ENCODE data around the gene STX18. TPM values are rescaled to one million over a fixed set of nuclear protein-coding genes. Genes with fewer than 3 reads are reported as not detected.

STX18 gene
- total and polyA plus RNA-seq, 2 experiments from 2014 or later, result 15.9 to 18.1 TPM

DNA sequence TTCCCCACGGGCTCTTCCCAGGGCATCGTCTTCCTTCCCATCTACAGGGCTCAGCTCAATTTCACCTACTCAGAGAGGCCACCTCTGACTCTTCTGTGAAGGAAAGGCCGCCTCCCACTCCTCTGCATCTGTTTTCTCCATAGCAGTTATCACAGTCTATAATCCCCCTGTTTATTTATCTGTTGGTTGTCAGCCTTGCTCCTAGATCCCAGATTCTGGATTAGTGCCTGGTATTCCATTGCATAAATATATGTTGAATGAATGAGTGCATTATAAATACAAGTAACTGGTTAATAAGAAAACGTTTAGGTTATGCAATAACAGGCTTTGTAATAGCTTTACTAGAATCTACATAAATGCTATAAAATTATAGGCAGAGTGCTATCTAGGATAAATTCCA is 102.1 kb downstream of the STX18 start (continued):
- TF ChIP-seq, protein P1, sequence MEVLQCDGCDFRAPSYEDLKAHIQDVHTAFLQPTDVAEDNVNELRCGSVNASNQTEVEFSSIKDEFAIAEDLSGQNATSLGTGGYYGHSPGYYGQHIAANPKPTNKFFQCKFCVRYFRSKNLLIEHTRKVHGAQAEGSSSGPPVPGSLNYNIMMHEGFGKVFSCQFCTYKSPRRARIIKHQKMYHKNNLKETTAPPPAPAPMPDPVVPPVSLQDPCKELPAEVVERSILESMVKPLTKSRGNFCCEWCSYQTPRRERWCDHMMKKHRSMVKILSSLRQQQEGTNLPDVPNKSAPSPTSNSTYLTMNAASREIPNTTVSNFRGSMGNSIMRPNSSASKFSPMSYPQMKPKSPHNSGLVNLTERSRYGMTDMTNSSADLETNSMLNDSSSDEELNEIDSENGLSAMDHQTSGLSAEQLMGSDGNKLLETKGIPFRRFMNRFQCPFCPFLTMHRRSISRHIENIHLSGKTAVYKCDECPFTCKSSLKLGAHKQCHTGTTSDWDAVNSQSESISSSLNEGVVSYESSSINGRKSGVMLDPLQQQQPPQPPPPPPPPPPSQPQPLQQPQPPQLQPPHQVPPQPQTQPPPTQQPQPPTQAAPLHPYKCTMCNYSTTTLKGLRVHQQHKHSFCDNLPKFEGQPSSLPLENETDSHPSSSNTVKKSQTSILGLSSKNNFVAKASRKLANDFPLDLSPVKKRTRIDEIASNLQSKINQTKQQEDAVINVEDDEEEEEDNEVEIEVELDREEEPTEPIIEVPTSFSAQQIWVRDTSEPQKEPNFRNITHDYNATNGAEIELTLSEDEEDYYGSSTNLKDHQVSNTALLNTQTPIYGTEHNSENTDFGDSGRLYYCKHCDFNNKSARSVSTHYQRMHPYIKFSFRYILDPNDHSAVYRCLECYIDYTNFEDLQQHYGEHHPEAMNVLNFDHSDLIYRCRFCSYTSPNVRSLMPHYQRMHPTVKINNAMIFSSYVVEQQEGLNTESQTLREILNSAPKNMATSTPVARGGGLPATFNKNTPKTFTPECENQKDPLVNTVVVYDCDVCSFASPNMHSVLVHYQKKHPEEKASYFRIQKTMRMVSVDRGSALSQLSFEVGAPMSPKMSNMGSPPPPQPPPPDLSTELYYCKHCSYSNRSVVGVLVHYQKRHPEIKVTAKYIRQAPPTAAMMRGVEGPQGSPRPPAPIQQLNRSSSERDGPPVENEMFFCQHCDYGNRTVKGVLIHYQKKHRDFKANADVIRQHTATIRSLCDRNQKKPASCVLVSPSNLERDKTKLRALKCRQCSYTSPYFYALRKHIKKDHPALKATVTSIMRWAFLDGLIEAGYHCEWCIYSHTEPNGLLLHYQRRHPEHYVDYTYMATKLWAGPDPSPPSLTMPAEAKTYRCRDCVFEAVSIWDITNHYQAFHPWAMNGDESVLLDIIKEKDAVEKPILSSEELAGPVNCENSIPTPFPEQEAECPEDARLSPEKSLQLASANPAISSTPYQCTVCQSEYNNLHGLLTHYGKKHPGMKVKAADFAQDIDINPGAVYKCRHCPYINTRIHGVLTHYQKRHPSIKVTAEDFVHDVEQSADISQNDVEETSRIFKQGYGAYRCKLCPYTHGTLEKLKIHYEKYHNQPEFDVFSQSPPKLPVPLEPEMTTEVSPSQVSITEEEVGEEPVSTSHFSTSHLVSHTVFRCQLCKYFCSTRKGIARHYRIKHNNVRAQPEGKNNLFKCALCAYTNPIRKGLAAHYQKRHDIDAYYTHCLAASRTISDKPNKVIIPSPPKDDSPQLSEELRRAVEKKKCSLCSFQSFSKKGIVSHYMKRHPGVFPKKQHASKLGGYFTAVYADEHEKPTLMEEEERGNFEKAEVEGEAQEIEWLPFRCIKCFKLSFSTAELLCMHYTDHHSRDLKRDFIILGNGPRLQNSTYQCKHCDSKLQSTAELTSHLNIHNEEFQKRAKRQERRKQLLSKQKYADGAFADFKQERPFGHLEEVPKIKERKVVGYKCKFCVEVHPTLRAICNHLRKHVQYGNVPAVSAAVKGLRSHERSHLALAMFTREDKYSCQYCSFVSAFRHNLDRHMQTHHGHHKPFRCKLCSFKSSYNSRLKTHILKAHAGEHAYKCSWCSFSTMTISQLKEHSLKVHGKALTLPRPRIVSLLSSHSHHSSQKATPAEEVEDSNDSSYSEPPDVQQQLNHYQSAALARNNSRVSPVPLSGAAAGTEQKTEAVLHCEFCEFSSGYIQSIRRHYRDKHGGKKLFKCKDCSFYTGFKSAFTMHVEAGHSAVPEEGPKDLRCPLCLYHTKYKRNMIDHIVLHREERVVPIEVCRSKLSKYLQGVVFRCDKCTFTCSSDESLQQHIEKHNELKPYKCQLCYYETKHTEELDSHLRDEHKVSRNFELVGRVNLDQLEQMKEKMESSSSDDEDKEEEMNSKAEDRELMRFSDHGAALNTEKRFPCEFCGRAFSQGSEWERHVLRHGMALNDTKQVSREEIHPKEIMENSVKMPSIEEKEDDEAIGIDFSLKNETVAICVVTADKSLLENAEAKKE (CRISPR knock-in tag; IDR thresholded peaks at IDR 0.05), result no peak
- TF ChIP-seq EZH2phosphoT487 (IDR thresholded peaks at IDR 0.05; ENCODE audit: unreplicated experiment) (no peak), ZNF114 (CRISPR knock-in tag; IDR thresholded peaks at IDR 0.05) (no peak), NANOG (IDR thresholded peaks at IDR 0.05; ENCODE audit: borderline replicate concordance) (no peak)

DNA sequence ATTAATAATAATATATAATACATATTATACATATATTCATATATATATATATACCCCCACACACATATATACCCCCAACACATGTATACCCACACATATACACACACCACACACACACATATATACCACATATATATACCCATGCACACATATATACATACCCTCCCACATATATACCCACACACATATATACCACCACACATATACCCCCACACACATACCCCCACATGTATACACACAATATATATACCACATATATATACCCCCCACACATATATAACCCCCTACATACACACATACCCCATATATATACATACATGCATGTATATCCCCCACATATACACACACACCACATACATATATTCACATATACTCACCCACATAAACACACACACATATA is 103.0 kb downstream of the STX18 start:
- Mint-ChIP-seq H3K27me3 (ENCODE audit: insufficient read depth, low read depth, poor library complexity) (peaks cover 3% of the 10 kb centered on the region), H3K36me3 (ENCODE audit: low read depth) (0 out of 3 replicates have a peak, but pooled peaks cover 3% of the 10 kb centered on the region), H3K27ac (no peak overlapping the region), H3K4me3 (no peak overlapping the region), H3K9me3 (no peaks in the 10 kb centered on the region), H3K4me1 (peaks cover 8% of the 10 kb centered on the region; the same call in 2 of the 3 replicates)
- H2AFZ ChIP-seq, result no peak overlapping the region
- no peaks in the 10 kb centered on the region for H3K36me3 ChIP-seq (ENCODE audit: insufficient read depth)
- H3K4me2 ChIP-seq, result no peak overlapping the region
- H3K79me2 ChIP-seq (replicated peaks; ENCODE audit: insufficient read depth), result no peaks in the 10 kb centered on the region
- H3K4me3 ChIP-seq, result no peak overlapping the region
- H3K4me1 ChIP-seq (ENCODE audit: insufficient read depth), result no peaks in the 10 kb centered on the region
- no peak overlapping the region for H3K27ac ChIP-seq (ENCODE audit: low read depth)
- no peak for DNase-seq (ENCODE audit: low spot score)
- no peaks in the 10 kb centered on the region for H3K9me2 ChIP-seq (ENCODE audit: insufficient read depth)
- H3K27me3 ChIP-seq (ENCODE audit: insufficient read depth), result no peaks in the 10 kb centered on the region
- H3F3A ChIP-seq (replicated peaks; ENCODE audit: low read depth), result no peaks in the 10 kb centered on the region
- no peaks in the 10 kb centered on the region for H4K20me1 ChIP-seq (replicated peaks; ENCODE audit: insufficient read depth)
- ATAC-seq, result no peak
- TF ChIP-seq JUNB (IDR thresholded peaks at IDR 0.05; ENCODE audit: unreplicated experiment) (no peak), NANOG (IDR thresholded peaks at IDR 0.05; ENCODE audit: borderline replicate concordance) (no peak), EZH2phosphoT487 (IDR thresholded peaks at IDR 0.05; ENCODE audit: unreplicated experiment) (no peak), CREB1 (CRISPR knock-in tag; IDR thresholded peaks at IDR 0.05; ENCODE audit: low read depth) (no peak), POLR2AphosphoS5 (IDR thresholded peaks at IDR 0.05; ENCODE audit: low read depth) (no peak), ZNF114 (CRISPR knock-in tag; IDR thresholded peaks at IDR 0.05) (no peak), STAT1 (IDR thresholded peaks at IDR 0.05; ENCODE audit: unreplicated experiment) (no peak), ZNF331 (CRISPR knock-in tag; IDR thresholded peaks at IDR 0.05; ENCODE audit: low read depth) (no peak)
- TF ChIP-seq, protein P2, sequence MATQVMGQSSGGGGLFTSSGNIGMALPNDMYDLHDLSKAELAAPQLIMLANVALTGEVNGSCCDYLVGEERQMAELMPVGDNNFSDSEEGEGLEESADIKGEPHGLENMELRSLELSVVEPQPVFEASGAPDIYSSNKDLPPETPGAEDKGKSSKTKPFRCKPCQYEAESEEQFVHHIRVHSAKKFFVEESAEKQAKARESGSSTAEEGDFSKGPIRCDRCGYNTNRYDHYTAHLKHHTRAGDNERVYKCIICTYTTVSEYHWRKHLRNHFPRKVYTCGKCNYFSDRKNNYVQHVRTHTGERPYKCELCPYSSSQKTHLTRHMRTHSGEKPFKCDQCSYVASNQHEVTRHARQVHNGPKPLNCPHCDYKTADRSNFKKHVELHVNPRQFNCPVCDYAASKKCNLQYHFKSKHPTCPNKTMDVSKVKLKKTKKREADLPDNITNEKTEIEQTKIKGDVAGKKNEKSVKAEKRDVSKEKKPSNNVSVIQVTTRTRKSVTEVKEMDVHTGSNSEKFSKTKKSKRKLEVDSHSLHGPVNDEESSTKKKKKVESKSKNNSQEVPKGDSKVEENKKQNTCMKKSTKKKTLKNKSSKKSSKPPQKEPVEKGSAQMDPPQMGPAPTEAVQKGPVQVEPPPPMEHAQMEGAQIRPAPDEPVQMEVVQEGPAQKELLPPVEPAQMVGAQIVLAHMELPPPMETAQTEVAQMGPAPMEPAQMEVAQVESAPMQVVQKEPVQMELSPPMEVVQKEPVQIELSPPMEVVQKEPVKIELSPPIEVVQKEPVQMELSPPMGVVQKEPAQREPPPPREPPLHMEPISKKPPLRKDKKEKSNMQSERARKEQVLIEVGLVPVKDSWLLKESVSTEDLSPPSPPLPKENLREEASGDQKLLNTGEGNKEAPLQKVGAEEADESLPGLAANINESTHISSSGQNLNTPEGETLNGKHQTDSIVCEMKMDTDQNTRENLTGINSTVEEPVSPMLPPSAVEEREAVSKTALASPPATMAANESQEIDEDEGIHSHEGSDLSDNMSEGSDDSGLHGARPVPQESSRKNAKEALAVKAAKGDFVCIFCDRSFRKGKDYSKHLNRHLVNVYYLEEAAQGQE (IDR thresholded peaks at IDR 0.05; ENCODE audit: unreplicated experiment), result no peak
- TF ChIP-seq, protein P3, sequence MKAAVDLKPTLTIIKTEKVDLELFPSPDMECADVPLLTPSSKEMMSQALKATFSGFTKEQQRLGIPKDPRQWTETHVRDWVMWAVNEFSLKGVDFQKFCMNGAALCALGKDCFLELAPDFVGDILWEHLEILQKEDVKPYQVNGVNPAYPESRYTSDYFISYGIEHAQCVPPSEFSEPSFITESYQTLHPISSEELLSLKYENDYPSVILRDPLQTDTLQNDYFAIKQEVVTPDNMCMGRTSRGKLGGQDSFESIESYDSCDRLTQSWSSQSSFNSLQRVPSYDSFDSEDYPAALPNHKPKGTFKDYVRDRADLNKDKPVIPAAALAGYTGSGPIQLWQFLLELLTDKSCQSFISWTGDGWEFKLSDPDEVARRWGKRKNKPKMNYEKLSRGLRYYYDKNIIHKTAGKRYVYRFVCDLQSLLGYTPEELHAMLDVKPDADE (IDR thresholded peaks at IDR 0.05), result no peak
- TF ChIP-seq, protein P4, sequence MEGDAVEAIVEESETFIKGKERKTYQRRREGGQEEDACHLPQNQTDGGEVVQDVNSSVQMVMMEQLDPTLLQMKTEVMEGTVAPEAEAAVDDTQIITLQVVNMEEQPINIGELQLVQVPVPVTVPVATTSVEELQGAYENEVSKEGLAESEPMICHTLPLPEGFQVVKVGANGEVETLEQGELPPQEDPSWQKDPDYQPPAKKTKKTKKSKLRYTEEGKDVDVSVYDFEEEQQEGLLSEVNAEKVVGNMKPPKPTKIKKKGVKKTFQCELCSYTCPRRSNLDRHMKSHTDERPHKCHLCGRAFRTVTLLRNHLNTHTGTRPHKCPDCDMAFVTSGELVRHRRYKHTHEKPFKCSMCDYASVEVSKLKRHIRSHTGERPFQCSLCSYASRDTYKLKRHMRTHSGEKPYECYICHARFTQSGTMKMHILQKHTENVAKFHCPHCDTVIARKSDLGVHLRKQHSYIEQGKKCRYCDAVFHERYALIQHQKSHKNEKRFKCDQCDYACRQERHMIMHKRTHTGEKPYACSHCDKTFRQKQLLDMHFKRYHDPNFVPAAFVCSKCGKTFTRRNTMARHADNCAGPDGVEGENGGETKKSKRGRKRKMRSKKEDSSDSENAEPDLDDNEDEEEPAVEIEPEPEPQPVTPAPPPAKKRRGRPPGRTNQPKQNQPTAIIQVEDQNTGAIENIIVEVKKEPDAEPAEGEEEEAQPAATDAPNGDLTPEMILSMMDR (conservative IDR thresholded peaks at IDR 0.05; ENCODE audit: low read depth in 2 of 2), result no peak
